AG09309 (cell line): ENCODE data around the gene ASB9.
"Not testable (repeated sequence)": the region's sequence is repeated elsewhere in the genome, so short reads cannot be mapped to it uniquely, and the experiment has no call there.

Source experiments
- DNase-seq: peaks from one replicate; pipeline ENCODE4 v3.0.0-alpha.2; 2010; ENCODE audit warnings: low read depth
- H3K4me3 ChIP-seq: 2 replicates; pipeline ENCODE4 v1.5.1; 2011; ENCODE audit warnings: mild to moderate bottlenecking, low read depth, low read length, moderate library complexity; ENCODE audit not compliant: control insufficient read depth
- CTCF ChIP-seq: IDR thresholded peaks from 2 replicates; pipeline ENCODE4 v1.5.1; 2011; ENCODE audit warnings: mild to moderate bottlenecking, low read depth, low read length, inconsistent platforms; ENCODE audit not compliant: insufficient read depth, control insufficient read depth; ENCODE audit errors: missing control alignments

ASB9 gene

GRCh38 chrX:15269618-15270521 is at the start of gene ASB9:
Gene ASB9, minus strand, starts transcription at chrX:15270083. Its CDS starts 209 bp downstream, at chrX:15269874.
- no peak for TF ChIP-seq CTCF
- peak within 1 kb of the TSS; percentile 2; the same call in 1 of the 2 replicates for H3K4me3 ChIP-seq
- DNase-seq: peak; percentile 10

DNA sequence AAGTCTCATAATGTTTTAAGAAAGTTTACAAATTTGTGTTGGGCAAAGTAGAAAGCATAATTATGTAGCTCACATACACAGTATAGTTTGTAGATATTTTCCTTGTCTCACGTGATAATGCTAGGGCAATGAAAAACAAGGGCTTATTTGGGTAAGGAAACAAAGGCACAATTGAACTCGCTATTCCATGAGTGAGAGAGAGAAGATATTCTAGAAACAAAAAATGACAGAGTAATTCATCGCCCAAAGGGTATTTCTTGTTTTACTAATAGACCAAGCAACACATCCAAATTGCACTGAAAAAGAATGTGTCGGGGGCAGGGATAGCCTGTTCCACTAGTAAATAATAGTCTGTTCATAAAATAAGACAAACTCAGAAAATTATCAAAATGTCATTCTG is 49.2 kb upstream of the ASB9 start:
- no peak overlapping the region for H3K4me3 ChIP-seq
- no peak for DNase-seq
- TF ChIP-seq CTCF: no peak

- TF ChIP-seq CTCF: no peak
- no peak for DNase-seq
- no peak within 1 kb of the TSS for H3K4me3 ChIP-seq
These were observed 45.6 kb upstream of the ASB9 start, which contains the start of gene ASB11 for GRCh38 chrX:15315509-15315908. Gene ASB11, minus strand, starts transcription at chrX:15315640. Its CDS starts 35 bp downstream, at chrX:15315605.

- no peak overlapping the region for H3K4me3 ChIP-seq
- TF ChIP-seq CTCF: no peak
- DNase-seq: no peak
These were observed 44.6 kb upstream of the ASB9 start for GRCh38 chrX:15314472-15314871.

GRCh38 chrX:15311119-15311518 is 41.2 kb upstream of the ASB9 start:
- H3K4me3 ChIP-seq: no peak overlapping the region
- DNase-seq: no peak
- no peak for TF ChIP-seq CTCF

DNA sequence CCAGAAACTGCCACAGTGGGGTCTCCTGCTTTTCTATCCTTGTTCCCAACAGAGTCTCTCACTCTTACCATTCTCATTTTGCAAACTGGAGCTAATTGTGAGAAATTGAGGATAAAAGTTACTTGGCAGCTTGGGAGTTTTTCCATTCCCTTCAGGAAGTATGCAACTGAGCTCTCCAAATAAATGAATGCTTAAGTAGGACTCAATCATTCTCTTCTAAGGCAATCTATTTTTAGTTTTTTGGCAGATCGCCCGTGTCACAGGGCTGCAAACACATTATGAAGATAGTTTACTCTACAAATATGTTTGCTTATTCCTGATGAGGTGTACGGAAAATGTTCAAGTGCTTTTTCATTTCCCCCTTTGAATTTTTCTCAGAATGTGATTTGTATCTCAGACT is 40.2 kb upstream of the ASB9 start:
- no peak for DNase-seq
- H3K4me3 ChIP-seq: no peak overlapping the region
- no peak for TF ChIP-seq CTCF

DNA sequence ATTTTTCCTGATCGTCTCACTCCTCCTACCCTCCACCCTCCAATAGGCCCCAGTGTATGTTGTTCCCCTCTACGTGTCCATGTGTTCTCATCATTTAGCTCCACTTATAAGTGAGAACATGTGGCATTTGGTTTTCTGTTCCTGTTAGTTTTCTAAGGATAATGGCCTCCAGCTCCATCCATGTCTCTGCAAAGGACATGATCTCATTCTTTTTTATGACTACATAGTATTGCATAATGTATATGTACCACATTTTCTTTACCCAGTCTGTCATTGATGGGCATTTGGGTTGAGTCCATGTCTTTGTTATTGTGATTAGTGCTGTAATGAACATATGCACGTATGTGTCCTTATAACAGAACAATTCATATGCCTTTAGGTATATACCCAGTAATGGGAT is 36.0 kb upstream of the ASB9 start:
- DNase-seq, H3K4me3 ChIP-seq: not testable (repeated sequence)
